SK-N-SH (cell line): ENCODE measurements around the gene ZNF81. TPM values are rescaled to one million over a fixed set of nuclear protein-coding genes. Genes with fewer than 3 reads are reported as not detected.

Experiments used
- CTCF ChIA-PET: fragments of 300-600, 350-600 bp; formaldehyde crosslinking; extraction: SDS; loops from one replicate; lab custom pipeline; 2021; lab: Yijun Ruan, JAX
- POLR2A ChIA-PET: fragments of 350-600 bp; sonication (Branson Sonifier 250); formaldehyde crosslinking; extraction: SDS; loops from one replicate; lab custom pipeline; 2020; ENCODE audit warnings: antibody characterized with exemption, inconsistent platforms; lab: Yijun Ruan, JAX
- DNase-seq: peaks from one replicate; pipeline ENCODE4 v3.0.0; 2012
- H2AFZ ChIP-seq: fragments of 200-600 bp; sonication (generic); 2 replicates; pipeline ENCODE4 v1.8.1; 2016; ENCODE audit warnings: antibody characterized with exemption, mild to moderate bottlenecking, low read depth
- H3F3A ChIP-seq: fragments of 200-600 bp; sonication (generic); replicated peaks from 2 replicates; pipeline ENCODE3; 2016; ENCODE audit warnings: antibody characterized with exemption, mild to moderate bottlenecking; ENCODE audit not compliant: insufficient read depth
- H3K27ac ChIP-seq, 2 experiments: fragments of 200-500 bp in 1 of 2; fragments of 200-600 bp in 1 of 2; sonication (Bioruptor generic) in 1 of 2; sonication (generic), shearing (Covaris generic) in 1 of 2; 2 replicates each; pipeline versions ENCODE4 v1.5.1 to v1.6.1; 2014 to 2016; ENCODE audit warnings: low read depth in 2 of 2, inconsistent platforms in 1 of 2, low read length in 1 of 2, mild to moderate bottlenecking in 1 of 2, mixed read lengths in 1 of 2
- H3K27me3 ChIP-seq: fragments of 200-600 bp; sonication (generic), shearing (Covaris generic); 2 replicates; pipeline ENCODE4 v1.6.1; 2016; ENCODE audit warnings: mixed run types; ENCODE audit not compliant: insufficient read depth
- H3K36me3 ChIP-seq, 2 experiments: fragments of 200-500 bp in 1 of 2; fragments of 200-600 bp in 1 of 2; sonication (Bioruptor generic) in 1 of 2; sonication (generic) in 1 of 2; replicated peaks in 1 of 2; 2 replicates each; pipeline versions ENCODE3 to v1.5.1; 2014 to 2016; ENCODE audit warnings: low read length in 1 of 2, mild to moderate bottlenecking in 1 of 2; ENCODE audit not compliant: insufficient read depth in 2 of 2, control insufficient read depth in 1 of 2
- H3K4me1 ChIP-seq, 2 experiments: fragments of 200-500 bp in 1 of 2; fragments of 200-600 bp in 1 of 2; sonication (Bioruptor generic) in 1 of 2; sonication (generic), shearing (Covaris generic) in 1 of 2; 2 replicates each; pipeline versions ENCODE4 v1.5.1 to v1.6.1; 2014 to 2016; ENCODE audit warnings: low read depth in 1 of 2, low read length in 1 of 2, mixed run types in 1 of 2; ENCODE audit not compliant: insufficient read depth in 2 of 2, control insufficient read depth in 1 of 2
- H3K4me2 ChIP-seq: fragments of 200-600 bp; sonication (generic), shearing (Covaris generic); 2 replicates; pipeline ENCODE4 v1.6.1; 2017; ENCODE audit warnings: mixed run types
- H3K4me3 ChIP-seq, 2 experiments: fragments of 200-500 bp in 1 of 2; fragments of 200-600 bp in 1 of 2; sonication (Bioruptor generic) in 1 of 2; sonication (generic), shearing (Covaris generic) in 1 of 2; 2 replicates each; pipeline versions ENCODE4 v1.5.1 to v1.8.1; 2014 to 2016; ENCODE audit warnings: low read depth in 2 of 2, inconsistent platforms in 1 of 2, low read length in 1 of 2, mild to moderate bottlenecking in 1 of 2, mixed read lengths in 1 of 2, moderate library complexity in 1 of 2
- H3K79me2 ChIP-seq: fragments of 200-600 bp; sonication (generic); 2 replicates; pipeline ENCODE4 v1.8.1; 2017; ENCODE audit warnings: mild to moderate bottlenecking; ENCODE audit not compliant: insufficient read depth
- H3K9ac ChIP-seq: fragments of 200-600 bp; sonication (generic); 2 replicates; pipeline ENCODE4 v1.6.1; 2017; ENCODE audit warnings: mixed run types
- H3K9me2 ChIP-seq: fragments of 200-600 bp; sonication (generic); 2 replicates; pipeline ENCODE4 v1.6.1; 2017; ENCODE audit warnings: mixed run types
- H3K9me3 ChIP-seq: fragments of 200-600 bp; sonication (generic); 2 replicates; pipeline ENCODE4 v1.6.1; 2017; ENCODE audit warnings: mixed run types, mild to moderate bottlenecking, moderate library complexity
- H4K20me1 ChIP-seq: fragments of 200-600 bp; sonication (generic); 2 replicates; pipeline ENCODE4 v1.6.1; 2017; ENCODE audit warnings: mild to moderate bottlenecking, mixed run types; ENCODE audit not compliant: insufficient read depth
- FOXJ3 ChIP-seq: sonication (generic); formaldehyde crosslinking; IDR thresholded peaks from 2 replicates; pipeline ENCODE4 v1.5.1; 2020; ENCODE audit warnings: mild to moderate bottlenecking, missing genetic modification reagents
- FOXM1 ChIP-seq: IDR thresholded peaks from 2 replicates; pipeline ENCODE4 v1.4.0; 2012; ENCODE audit warnings: low read depth, mild to moderate bottlenecking
- IRF3 ChIP-seq: fragments of 150-350 bp; IDR thresholded peaks from 2 replicates; pipeline ENCODE4 v1.6.1; 2016; ENCODE audit warnings: mild to moderate bottlenecking, low read depth, low read length
- JUND ChIP-seq: IDR thresholded peaks from 2 replicates; pipeline ENCODE4 v1.4.0; 2012
- MXI1 ChIP-seq: IDR thresholded peaks from 2 replicates; pipeline ENCODE4 v1.6.1; 2012; ENCODE audit warnings: mild to moderate bottlenecking, low read depth, low read length, improper control_type of control experiment
- POLR2AphosphoS5 ChIP-seq: IDR thresholded peaks from 2 replicates; pipeline ENCODE4 v1.6.1; 2012; ENCODE audit warnings: low read depth, low read length
- RAD21 ChIP-seq: IDR thresholded peaks from 2 replicates; pipeline ENCODE4 v1.6.1; 2012; ENCODE audit warnings: mild to moderate bottlenecking, low read length
- SMC3 ChIP-seq: IDR thresholded peaks from 2 replicates; pipeline ENCODE4 v1.6.1; 2012; ENCODE audit warnings: low read depth, low read length, improper control_type of control experiment
- TAF1 ChIP-seq: IDR thresholded peaks from 2 replicates; pipeline ENCODE4 v1.6.1; 2012; ENCODE audit warnings: low read depth, mild to moderate bottlenecking, low read length, moderate library complexity, borderline replicate concordance
- YY1 ChIP-seq: IDR thresholded peaks from 2 replicates; pipeline ENCODE4 v1.4.0; 2012; ENCODE audit warnings: low read depth, mild to moderate bottlenecking
- WGBS: methylation state at CpG from one replicate; pipeline ENCODE4 v1.1.6; 2017; ENCODE audit warnings: low lambda C conversion rate; 5-methylcytosine and 5-hydroxymethylcytosine counted together
- polyA plus RNA-seq, 3 experiments: library from polyadenylated mRNA; depleted of rRNA; stranded (reverse); fragments of >200 nt; gene quantifications; 2 replicates each; pipeline ENCODE4 v1.2.3, GENCODE V29; 2012
- TF ChIP-seq, protein P1 (sequence below): fragments of 200-600 bp; sonication (generic); IDR thresholded peaks from 2 replicates; pipeline ENCODE4 v1.6.1; 2017; ENCODE audit warnings: antibody characterized with exemption, mild to moderate bottlenecking, moderate library complexity
- TF ChIP-seq, protein P2 (sequence below): IDR thresholded peaks from 2 replicates; pipeline ENCODE4 v1.4.0; 2012; ENCODE audit warnings: low read depth, borderline replicate concordance

ZNF81 gene
- polyA plus RNA-seq, 1 of the 3 experiments (the other 2 are of a cell fraction) = 3.5 TPM

- Histone ChIP-seq H3K4me3 (no peak overlapping the region), H3K27me3 (no peaks in the 10 kb centered on the region), H3K4me1 (no peaks in the 10 kb centered on the region), H3K9me2 (no peaks in the 10 kb centered on the region), H3K9ac (no peak overlapping the region), H3K4me2 (no peak overlapping the region), H3F3A (no peaks in the 10 kb centered on the region), H4K20me1 (no peaks in the 10 kb centered on the region), H3K79me2 (no peaks in the 10 kb centered on the region), H3K9me3 (no peaks in the 10 kb centered on the region), H2AFZ (no peak overlapping the region), H3K27ac (no peak overlapping the region), H3K36me3 (peaks cover 15 to 24% of the 10 kb centered on the region in 2 experiments)
- CTCF ChIA-PET = interaction anchor here (1.0 to 1.3 kb wide), 2 partner anchors 10 to 68 kb away, joined by 3 read pairs; no protein-coding TSS in a partner anchor
- POLR2A ChIA-PET = no interaction called here
- no peak for TF ChIP-seq POLR2AphosphoS5
- TF ChIP-seq, protein P1, sequence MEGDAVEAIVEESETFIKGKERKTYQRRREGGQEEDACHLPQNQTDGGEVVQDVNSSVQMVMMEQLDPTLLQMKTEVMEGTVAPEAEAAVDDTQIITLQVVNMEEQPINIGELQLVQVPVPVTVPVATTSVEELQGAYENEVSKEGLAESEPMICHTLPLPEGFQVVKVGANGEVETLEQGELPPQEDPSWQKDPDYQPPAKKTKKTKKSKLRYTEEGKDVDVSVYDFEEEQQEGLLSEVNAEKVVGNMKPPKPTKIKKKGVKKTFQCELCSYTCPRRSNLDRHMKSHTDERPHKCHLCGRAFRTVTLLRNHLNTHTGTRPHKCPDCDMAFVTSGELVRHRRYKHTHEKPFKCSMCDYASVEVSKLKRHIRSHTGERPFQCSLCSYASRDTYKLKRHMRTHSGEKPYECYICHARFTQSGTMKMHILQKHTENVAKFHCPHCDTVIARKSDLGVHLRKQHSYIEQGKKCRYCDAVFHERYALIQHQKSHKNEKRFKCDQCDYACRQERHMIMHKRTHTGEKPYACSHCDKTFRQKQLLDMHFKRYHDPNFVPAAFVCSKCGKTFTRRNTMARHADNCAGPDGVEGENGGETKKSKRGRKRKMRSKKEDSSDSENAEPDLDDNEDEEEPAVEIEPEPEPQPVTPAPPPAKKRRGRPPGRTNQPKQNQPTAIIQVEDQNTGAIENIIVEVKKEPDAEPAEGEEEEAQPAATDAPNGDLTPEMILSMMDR = no peak
- no peak for TF ChIP-seq FOXJ3 (CRISPR knock-in tag)
- DNase-seq = no peak
- 64% methylated on average over 4 of the region's 4 CpGs for WGBS
These were observed 64.1 kb downstream of the ZNF81 start for GRCh38 chrX:47900833-47901232.

DNA sequence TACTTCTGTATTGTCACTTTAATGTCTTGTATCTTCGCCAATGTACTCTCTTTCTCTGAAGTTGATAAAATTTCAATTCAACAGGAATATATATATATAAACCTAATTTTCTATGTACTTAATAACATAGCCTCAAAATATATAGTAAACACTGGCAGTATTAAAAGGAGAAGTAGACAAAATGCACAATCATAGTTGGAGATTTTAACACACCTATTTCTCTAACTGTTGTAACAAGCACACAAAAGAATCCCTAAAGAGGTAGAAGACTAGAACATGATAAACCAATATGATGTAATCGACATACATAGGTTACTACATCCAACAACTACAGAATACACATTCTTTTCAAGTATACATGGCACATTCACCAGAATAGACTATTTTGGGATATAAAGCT is 65.5 kb downstream of the ZNF81 start:
- no peak for DNase-seq
- no peaks in the 10 kb centered on the region for H3K9me2 ChIP-seq
- H3K9me3 ChIP-seq = no peaks in the 10 kb centered on the region
- H3K79me2 ChIP-seq = no peaks in the 10 kb centered on the region
- H3K4me2 ChIP-seq = no peak overlapping the region
- H2AFZ ChIP-seq = no peak overlapping the region
- no peak overlapping the region for H3K4me3 ChIP-seq
- TF ChIP-seq RAD21 = no peak
- no peak for TF ChIP-seq FOXM1
- TF ChIP-seq IRF3 = no peak
- TF ChIP-seq YY1 = no peak
- TF ChIP-seq, protein P2, sequence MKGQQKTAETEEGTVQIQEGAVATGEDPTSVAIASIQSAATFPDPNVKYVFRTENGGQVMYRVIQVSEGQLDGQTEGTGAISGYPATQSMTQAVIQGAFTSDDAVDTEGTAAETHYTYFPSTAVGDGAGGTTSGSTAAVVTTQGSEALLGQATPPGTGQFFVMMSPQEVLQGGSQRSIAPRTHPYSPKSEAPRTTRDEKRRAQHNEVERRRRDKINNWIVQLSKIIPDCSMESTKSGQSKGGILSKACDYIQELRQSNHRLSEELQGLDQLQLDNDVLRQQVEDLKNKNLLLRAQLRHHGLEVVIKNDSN = no peak
- no peak for TF ChIP-seq JUND
- no peak for TF ChIP-seq MXI1
- no peak for TF ChIP-seq TAF1
- TF ChIP-seq SMC3 = no peak
- H3K9ac ChIP-seq = no peak overlapping the region
- no peaks in the 10 kb centered on the region for H4K20me1 ChIP-seq
- CTCF ChIA-PET = no interaction called here
- no peaks in the 10 kb centered on the region for H3K27me3 ChIP-seq
- no peak overlapping the region for H3K27ac ChIP-seq
- H3K36me3 ChIP-seq = peaks cover 13 to 15% of the 10 kb centered on the region in 2 experiments
- POLR2A ChIA-PET = no interaction called here
- no peaks in the 10 kb centered on the region for H3K4me1 ChIP-seq
- no peaks in the 10 kb centered on the region for H3F3A ChIP-seq
- 74% methylated on average over 2 of the region's 2 CpGs for WGBS
